Activated CD4-positive, alpha-beta memory T cell treated with anti-CD3 and anti-CD28 coated beads, Interleukin-2, amount 10 ng/mL, durations not matched to agents 7 days and 5 days (primary cell): ENCODE results near the gene ANGPTL3. TPM values are rescaled to one million over a fixed set of nuclear protein-coding genes. Genes with fewer than 3 reads are reported as not detected.
"Not testable (repeated sequence)": the region's sequence is repeated elsewhere in the genome, so short reads cannot be mapped to it uniquely, and the experiment has no call there.

Experiments
- CTCF ChIA-PET: fragments of 350-600 bp; sonication (Branson Sonifier 250); formaldehyde crosslinking; loops from one replicate; lab custom pipeline; 2021; ENCODE audit warnings: antibody characterized with exemption, inconsistent platforms; lab: Charles Lee
- POLR2A ChIA-PET: fragments of 350-600 bp; sonication (Branson Sonifier 250); formaldehyde crosslinking; loops from one replicate; lab custom pipeline; 2021; ENCODE audit warnings: antibody characterized with exemption; lab: Charles Lee
- DNase-seq: peaks from one replicate; pipeline ENCODE4 v3.0.0-alpha.2; 2020
- H3K27ac Mint-ChIP-seq: one replicate; pipeline ENCODE4 v1.8.0; 2021; ENCODE audit warnings: mild to moderate bottlenecking, mixed read lengths
- H3K27me3 Mint-ChIP-seq: one replicate; pipeline ENCODE4 v1.8.0; 2021; ENCODE audit warnings: mixed read lengths
- H3K36me3 Mint-ChIP-seq: one replicate; pipeline ENCODE4 v1.8.0; 2021; ENCODE audit warnings: low read depth, mixed read lengths
- H3K4me1 Mint-ChIP-seq: one replicate; pipeline ENCODE4 v1.8.0; 2021; ENCODE audit warnings: mixed read lengths
- H3K4me3 Mint-ChIP-seq: one replicate; pipeline ENCODE4 v1.8.0; 2021; ENCODE audit warnings: mild to moderate bottlenecking, mixed read lengths
- H3K9me3 Mint-ChIP-seq: one replicate; pipeline ENCODE4 v1.8.0; 2021; ENCODE audit warnings: mixed read lengths
- total RNA-seq, 2 experiments: library from RNA; stranded (reverse); gene quantifications; one replicate each; pipeline ENCODE4 v1.2.3, GENCODE V29; 2021

The ANGPTL3 gene, protein sequence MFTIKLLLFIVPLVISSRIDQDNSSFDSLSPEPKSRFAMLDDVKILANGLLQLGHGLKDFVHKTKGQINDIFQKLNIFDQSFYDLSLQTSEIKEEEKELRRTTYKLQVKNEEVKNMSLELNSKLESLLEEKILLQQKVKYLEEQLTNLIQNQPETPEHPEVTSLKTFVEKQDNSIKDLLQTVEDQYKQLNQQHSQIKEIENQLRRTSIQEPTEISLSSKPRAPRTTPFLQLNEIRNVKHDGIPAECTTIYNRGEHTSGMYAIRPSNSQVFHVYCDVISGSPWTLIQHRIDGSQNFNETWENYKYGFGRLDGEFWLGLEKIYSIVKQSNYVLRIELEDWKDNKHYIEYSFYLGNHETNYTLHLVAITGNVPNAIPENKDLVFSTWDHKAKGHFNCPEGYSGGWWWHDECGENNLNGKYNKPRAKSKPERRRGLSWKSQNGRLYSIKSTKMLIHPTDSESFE
- total RNA-seq, result not detected

- H3K27ac Mint-ChIP-seq, result no peak within 1 kb of the TSS
- H3K4me1 Mint-ChIP-seq, result peaks cover 4% of the 10 kb centered on the region
- no peak within 1 kb of the TSS for H3K4me3 Mint-ChIP-seq
Observed at GRCh38 chr1:62597281-62597680, at the start of gene ANGPTL3. Gene ANGPTL3, plus strand, starts transcription at chr1:62597520. Its CDS starts 47 bp downstream, at chr1:62597567.

DNA sequence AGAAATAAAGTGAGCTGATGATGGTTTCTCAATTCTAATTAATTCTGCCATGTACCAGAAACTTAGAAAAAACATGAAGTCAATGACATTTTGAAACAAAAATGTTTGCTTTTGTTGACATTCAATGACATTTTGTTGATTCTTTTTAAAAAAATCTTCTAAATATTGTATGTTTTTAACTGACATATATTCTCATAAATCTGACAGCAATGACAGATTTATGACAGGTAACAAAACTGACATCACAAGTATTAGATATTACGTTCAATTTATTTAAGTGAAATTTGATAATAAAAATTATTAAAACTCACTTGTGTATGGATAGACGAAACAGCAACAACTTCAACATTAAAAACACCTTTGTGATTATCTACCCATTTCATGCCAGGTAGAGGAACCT is 36.0 kb upstream of the ANGPTL3 start:
- Mint-ChIP-seq H3K4me1 (no peaks in the 10 kb centered on the region), H3K9me3 (peaks cover 4% of the 10 kb centered on the region), H3K27ac (no peak overlapping the region), H3K4me3 (no peak overlapping the region), H3K27me3 (no peaks in the 10 kb centered on the region), H3K36me3 (no peaks in the 10 kb centered on the region)
- ChIA-PET POLR2A (no interaction called here), CTCF (no interaction called here)
- no peak for DNase-seq

More at GRCh38 chr1:62597281-62597680, at the start of gene ANGPTL3:
- no peak for DNase-seq
- Mint-ChIP-seq H3K9me3 (no peaks in the 10 kb centered on the region), H3K36me3 (no peaks in the 10 kb centered on the region), H3K27me3 (no peaks in the 10 kb centered on the region)
- CTCF ChIA-PET, result no interaction called here
- POLR2A ChIA-PET, result no interaction called here

GRCh38 chr1:62567182-62567581 is 30.1 kb upstream of the ANGPTL3 start:
- DNase-seq, H3K27ac Mint-ChIP-seq, H3K27me3 Mint-ChIP-seq, H3K4me1 Mint-ChIP-seq, H3K4me3 Mint-ChIP-seq, H3K36me3 Mint-ChIP-seq, CTCF ChIA-PET, POLR2A ChIA-PET: not testable (repeated sequence)
- H3K9me3 Mint-ChIP-seq, result peaks cover 10% of the 10 kb centered on the region

GRCh38 chr1:62567926-62568325 is 29.4 kb upstream of the ANGPTL3 start:
- H3K4me1 Mint-ChIP-seq, DNase-seq, CTCF ChIA-PET, H3K27me3 Mint-ChIP-seq, H3K27ac Mint-ChIP-seq, H3K36me3 Mint-ChIP-seq, H3K4me3 Mint-ChIP-seq: not testable (repeated sequence)
- POLR2A ChIA-PET, result interaction anchor here (0.7 kb wide), 1 partner anchor 1053 kb away, joined by 3 read pairs; no protein-coding TSS in a partner anchor
- peaks cover 10% of the 10 kb centered on the region for H3K9me3 Mint-ChIP-seq

DNA sequence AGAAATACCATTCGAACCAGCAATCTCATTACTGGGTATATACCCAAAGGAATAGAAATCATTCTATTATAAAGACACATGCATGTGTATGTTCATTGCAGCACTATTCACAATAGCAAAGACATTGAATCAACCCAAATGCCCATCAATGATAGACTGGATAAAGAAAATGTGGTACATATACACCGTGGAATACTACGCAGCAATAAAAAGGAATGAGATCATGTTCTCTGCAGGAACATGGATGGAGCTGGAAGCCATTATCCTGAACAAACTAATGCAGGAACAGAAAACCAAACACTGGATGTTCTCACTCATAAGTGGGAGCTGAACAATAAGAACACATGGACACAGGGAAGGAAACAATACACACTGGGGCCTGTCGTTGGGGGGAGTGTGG is 25.8 kb upstream of the ANGPTL3 start:
- H3K36me3 Mint-ChIP-seq, DNase-seq, CTCF ChIA-PET, H3K4me3 Mint-ChIP-seq, H3K9me3 Mint-ChIP-seq, H3K27ac Mint-ChIP-seq, H3K4me1 Mint-ChIP-seq, POLR2A ChIA-PET, H3K27me3 Mint-ChIP-seq: not testable (repeated sequence)

DNA sequence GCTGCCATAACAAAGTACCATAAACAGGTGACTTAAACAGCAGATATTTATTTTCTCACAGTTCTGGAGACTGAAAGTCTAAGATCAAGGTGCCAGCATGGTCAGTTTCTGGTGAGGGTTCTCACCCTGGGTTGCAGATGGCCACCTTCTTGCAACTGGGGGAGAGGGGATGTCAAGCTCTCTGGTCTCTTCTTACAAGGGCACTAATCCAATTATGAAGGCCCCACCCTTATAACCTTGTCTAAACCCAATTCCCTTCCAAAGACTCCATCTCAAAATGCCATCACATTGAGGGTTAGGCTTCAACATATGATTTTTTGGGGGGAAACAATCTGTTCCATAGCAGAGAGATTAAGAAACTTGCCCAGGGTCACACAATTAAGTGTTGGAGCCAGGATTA is 24.8 kb upstream of the ANGPTL3 start:
- H3K4me3 Mint-ChIP-seq, result no peak overlapping the region
- H3K4me1 Mint-ChIP-seq, result peaks cover 4% of the 10 kb centered on the region
- no peak for DNase-seq
- ChIA-PET POLR2A (no interaction called here), CTCF (no interaction called here)
- H3K9me3 Mint-ChIP-seq, result peaks cover 4% of the 10 kb centered on the region
- H3K36me3 Mint-ChIP-seq, result peaks cover 3% of the 10 kb centered on the region
- no peaks in the 10 kb centered on the region for H3K27me3 Mint-ChIP-seq
- no peak overlapping the region for H3K27ac Mint-ChIP-seq

DNA sequence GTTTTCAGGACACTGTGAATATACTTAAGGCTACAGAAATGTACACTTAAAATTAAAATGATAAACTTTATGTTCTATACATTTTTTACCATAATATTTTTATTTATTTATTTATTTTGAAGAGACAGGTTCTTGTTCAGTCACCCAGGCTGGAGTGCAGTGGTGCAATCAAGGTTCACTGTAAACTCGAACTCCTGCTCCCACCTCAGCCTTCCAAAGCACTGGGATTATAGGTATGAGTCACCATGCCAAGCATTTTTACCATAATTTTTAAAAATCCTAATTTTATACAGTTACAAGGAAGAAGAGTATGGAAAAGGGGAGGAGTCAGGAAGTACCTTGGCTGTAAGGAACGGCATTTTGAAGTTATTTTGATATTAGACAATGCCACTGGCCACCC is 23.6 kb upstream of the ANGPTL3 start:
- peaks cover 3% of the 10 kb centered on the region for H3K36me3 Mint-ChIP-seq
- POLR2A ChIA-PET, result interaction anchor here (0.6 kb wide), 1 partner anchor 148 kb away, joined by 5 read pairs; no protein-coding TSS in a partner anchor
- DNase-seq, result no peak
- H3K9me3 Mint-ChIP-seq, result peaks cover 4% of the 10 kb centered on the region
- no peak overlapping the region for H3K27ac Mint-ChIP-seq
- H3K4me3 Mint-ChIP-seq, result no peak overlapping the region
- CTCF ChIA-PET, result no interaction called here
- peaks cover 4% of the 10 kb centered on the region for H3K4me1 Mint-ChIP-seq
- H3K27me3 Mint-ChIP-seq, result no peaks in the 10 kb centered on the region

GRCh38 chr1:62585469-62586155 is 11.7 kb upstream of the ANGPTL3 start:
- H3K4me1 Mint-ChIP-seq, result no peaks in the 10 kb centered on the region
- H3K4me3 Mint-ChIP-seq, result no peak overlapping the region
- ChIA-PET CTCF (no interaction called here), POLR2A (no interaction called here)
- DNase-seq, result no peak
- H3K9me3 Mint-ChIP-seq, result no peaks in the 10 kb centered on the region
- H3K36me3 Mint-ChIP-seq, result no peaks in the 10 kb centered on the region
- H3K27me3 Mint-ChIP-seq, result no peaks in the 10 kb centered on the region
- H3K27ac Mint-ChIP-seq, result no peak overlapping the region

- POLR2A ChIA-PET, result no interaction called here
Observed at GRCh38 chr1:62588000-62588399, 9.3 kb upstream of the ANGPTL3 start.

GRCh38 chr1:62589321-62589720 is 8.0 kb upstream of the ANGPTL3 start:
- H3K4me1 Mint-ChIP-seq, result no peaks in the 10 kb centered on the region
- CTCF ChIA-PET, result no interaction called here
- no peaks in the 10 kb centered on the region for H3K27me3 Mint-ChIP-seq
- no peak for DNase-seq
- POLR2A ChIA-PET, result no interaction called here
- no peaks in the 10 kb centered on the region for H3K9me3 Mint-ChIP-seq
- no peak overlapping the region for H3K27ac Mint-ChIP-seq
- no peaks in the 10 kb centered on the region for H3K36me3 Mint-ChIP-seq
- H3K4me3 Mint-ChIP-seq, result no peak overlapping the region

More at GRCh38 chr1:62588000-62588399, 9.3 kb upstream of the ANGPTL3 start:
- no peak overlapping the region for H3K27ac Mint-ChIP-seq
- H3K4me1 Mint-ChIP-seq, result no peaks in the 10 kb centered on the region
- no peaks in the 10 kb centered on the region for H3K27me3 Mint-ChIP-seq
- CTCF ChIA-PET, result no interaction called here
- no peaks in the 10 kb centered on the region for H3K9me3 Mint-ChIP-seq
- DNase-seq, result no peak
- H3K36me3 Mint-ChIP-seq, result no peaks in the 10 kb centered on the region
- H3K4me3 Mint-ChIP-seq, result no peak overlapping the region

DNA sequence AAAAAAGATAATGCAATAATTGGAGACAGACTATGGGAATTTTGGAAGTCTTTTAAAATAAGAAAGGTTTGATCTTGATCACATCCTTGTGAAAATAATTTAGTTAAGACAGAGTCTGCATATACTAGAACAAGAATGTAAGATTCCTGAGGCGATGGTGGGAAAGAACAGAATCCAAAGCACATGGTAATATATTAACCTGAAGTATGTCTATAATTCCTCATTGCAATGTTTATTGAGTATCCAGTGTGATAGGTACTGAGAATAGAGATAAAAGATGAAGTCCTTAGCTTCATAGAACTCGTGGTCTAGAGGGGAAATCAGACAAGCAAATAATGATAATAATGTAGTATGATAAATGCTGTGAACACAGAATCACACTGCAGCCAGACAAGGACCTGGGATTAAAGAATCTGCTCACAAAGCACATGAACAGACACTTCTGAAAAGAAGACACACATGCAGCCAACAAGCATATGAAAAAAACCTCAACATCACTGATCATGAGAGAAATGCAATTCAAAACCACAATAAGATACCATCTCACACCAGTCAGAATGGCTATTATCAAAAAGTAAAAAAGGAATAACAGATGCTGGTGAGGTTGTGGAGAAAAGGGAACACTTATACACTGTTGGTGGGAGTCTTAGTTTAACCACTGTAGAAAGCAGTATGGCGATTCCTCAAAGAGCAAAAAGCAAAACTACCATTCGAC is 6.9 kb upstream of the ANGPTL3 start:
- POLR2A ChIA-PET, result no interaction called here
- H3K4me3 Mint-ChIP-seq, result no peak overlapping the region
- H3K36me3 Mint-ChIP-seq, result no peaks in the 10 kb centered on the region
- no peaks in the 10 kb centered on the region for H3K9me3 Mint-ChIP-seq
- DNase-seq, result no peak
- CTCF ChIA-PET, result no interaction called here
- H3K27ac Mint-ChIP-seq, result no peak overlapping the region
- H3K27me3 Mint-ChIP-seq, result no peaks in the 10 kb centered on the region
- no peaks in the 10 kb centered on the region for H3K4me1 Mint-ChIP-seq

DNA sequence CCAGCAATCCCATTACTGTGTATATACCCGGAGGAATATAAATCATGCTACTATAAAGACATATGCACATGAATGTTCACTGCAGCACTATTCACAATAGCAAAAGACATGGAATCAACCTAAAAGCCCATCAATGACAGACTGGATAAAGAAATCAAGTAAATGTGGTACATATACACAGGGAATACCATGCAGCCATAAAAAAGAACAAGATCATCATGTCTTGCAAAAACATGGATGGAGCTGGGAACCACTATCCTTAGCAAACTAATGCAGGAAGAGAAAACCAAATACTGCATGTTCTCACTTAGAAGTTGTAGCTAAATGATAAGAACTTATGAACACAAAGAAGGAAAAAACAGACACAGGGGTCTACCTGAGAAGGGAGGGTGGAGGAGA is 6.4 kb upstream of the ANGPTL3 start:
- Mint-ChIP-seq H3K4me3 (no peak overlapping the region), H3K4me1 (no peaks in the 10 kb centered on the region), H3K9me3 (no peaks in the 10 kb centered on the region), H3K27ac (no peak overlapping the region), H3K27me3 (no peaks in the 10 kb centered on the region), H3K36me3 (no peaks in the 10 kb centered on the region)
- no peak for DNase-seq
- CTCF ChIA-PET, result no interaction called here
- POLR2A ChIA-PET, result no interaction called here

DNA sequence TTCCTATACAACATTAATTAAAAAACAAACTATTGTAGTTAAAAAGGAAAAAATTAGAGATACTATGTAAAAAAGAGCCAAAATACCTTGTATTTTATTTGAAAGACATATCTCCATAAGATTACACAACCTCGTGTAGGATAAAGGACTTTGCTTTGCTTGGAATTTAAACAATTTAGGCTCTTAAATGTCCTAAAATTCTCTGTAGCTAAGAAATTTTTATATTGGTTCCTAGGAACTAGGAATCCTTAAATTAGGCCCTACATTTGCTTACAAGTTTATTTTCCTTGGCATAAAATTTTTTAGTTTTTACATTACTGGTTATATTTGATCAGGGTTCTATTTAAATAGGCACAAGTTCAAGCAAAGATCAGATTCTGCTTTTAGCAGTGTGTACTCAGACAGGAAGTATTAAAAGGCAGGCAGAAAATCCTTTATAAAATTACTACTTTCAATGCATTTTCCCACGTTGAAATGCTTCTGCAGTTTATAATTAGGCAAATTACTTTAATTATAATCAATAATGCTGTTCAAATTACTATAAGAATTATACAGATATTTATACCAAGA is 3.4 kb upstream of the ANGPTL3 start:
- H3K4me1 Mint-ChIP-seq, result peaks cover under 1% of the 10 kb centered on the region
- no peak for DNase-seq
- no peaks in the 10 kb centered on the region for H3K27me3 Mint-ChIP-seq
- H3K36me3 Mint-ChIP-seq, result no peaks in the 10 kb centered on the region
- POLR2A ChIA-PET, result no interaction called here
- CTCF ChIA-PET, result no interaction called here
- H3K4me3 Mint-ChIP-seq, result no peak overlapping the region
- no peak overlapping the region for H3K27ac Mint-ChIP-seq
- H3K9me3 Mint-ChIP-seq, result no peaks in the 10 kb centered on the region
